ENCODE measurements around the gene PLA2G2E. TPM values are rescaled to one million over a fixed set of nuclear protein-coding genes. Genes with fewer than 3 reads are reported as not detected.

Gene PLA2G2E
- total RNA-seq, 1 experiment from 2014 or later: 0.41 TPM

DNA sequence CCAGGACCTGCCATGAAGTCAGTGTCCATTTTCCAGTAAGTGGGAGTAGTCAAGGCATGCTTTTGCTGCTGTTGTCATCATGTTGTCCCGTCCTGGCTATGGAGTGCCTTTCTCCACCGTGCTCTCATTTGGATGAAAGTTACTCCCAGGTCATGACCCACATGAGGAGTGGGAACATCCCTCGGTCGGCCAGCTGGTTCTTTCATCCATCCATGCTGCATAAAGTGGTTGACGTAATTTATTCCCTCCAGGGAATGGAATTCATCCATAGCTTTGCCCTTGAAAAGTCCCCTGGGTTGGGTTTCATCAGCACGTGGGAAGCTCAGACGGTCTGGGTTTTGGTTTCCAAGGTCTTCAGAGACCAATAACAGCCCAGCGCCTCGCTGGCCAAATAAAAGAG, 44.4 kb upstream of the PLA2G2E start:
- ChIA-PET POLR2A (no interaction called here), CTCF (no interaction called here)
- Mint-ChIP-seq H3K9me3 (ENCODE audit: unreplicated experiment) (peaks cover 44% of the 10 kb centered on the region), H3K27me3 (ENCODE audit: insufficient read depth, unreplicated experiment) (no peaks in the 10 kb centered on the region), H3K4me1 (ENCODE audit: low read depth, unreplicated experiment) (no peaks in the 10 kb centered on the region), H3K36me3 (ENCODE audit: insufficient read depth, unreplicated experiment) (peaks cover 4% of the 10 kb centered on the region), H3K27ac (ENCODE audit: unreplicated experiment) (no peak overlapping the region), H3K4me3 (ENCODE audit: unreplicated experiment) (no peak overlapping the region)
- DNase-seq: no peak
- H3K36me3 ChIP-seq (ENCODE audit: control insufficient read depth, insufficient read depth, low read length): no peaks in the 10 kb centered on the region
- BruUV-seq (replicated peaks): no TSS peak
- H3K27me3 ChIP-seq (replicated peaks; ENCODE audit: control insufficient read depth, insufficient read depth, low read length): no peaks in the 10 kb centered on the region
- no peaks in the 10 kb centered on the region; the same call in 1 of the 2 replicates for H3K9me3 ChIP-seq
- TF ChIP-seq, protein P1, sequence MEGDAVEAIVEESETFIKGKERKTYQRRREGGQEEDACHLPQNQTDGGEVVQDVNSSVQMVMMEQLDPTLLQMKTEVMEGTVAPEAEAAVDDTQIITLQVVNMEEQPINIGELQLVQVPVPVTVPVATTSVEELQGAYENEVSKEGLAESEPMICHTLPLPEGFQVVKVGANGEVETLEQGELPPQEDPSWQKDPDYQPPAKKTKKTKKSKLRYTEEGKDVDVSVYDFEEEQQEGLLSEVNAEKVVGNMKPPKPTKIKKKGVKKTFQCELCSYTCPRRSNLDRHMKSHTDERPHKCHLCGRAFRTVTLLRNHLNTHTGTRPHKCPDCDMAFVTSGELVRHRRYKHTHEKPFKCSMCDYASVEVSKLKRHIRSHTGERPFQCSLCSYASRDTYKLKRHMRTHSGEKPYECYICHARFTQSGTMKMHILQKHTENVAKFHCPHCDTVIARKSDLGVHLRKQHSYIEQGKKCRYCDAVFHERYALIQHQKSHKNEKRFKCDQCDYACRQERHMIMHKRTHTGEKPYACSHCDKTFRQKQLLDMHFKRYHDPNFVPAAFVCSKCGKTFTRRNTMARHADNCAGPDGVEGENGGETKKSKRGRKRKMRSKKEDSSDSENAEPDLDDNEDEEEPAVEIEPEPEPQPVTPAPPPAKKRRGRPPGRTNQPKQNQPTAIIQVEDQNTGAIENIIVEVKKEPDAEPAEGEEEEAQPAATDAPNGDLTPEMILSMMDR (IDR thresholded peaks at IDR 0.05; ENCODE audit: insufficient read depth in 1 of 2, low read depth in 1 of 2, low read length in 1 of 2, severe bottlenecking in 1 of 2, unreplicated experiment in 1 of 2): no peak
- no peaks in the 10 kb centered on the region for H3K4me1 ChIP-seq
- intact Hi-C loops (cut with micrococcal nuclease; ENCODE audit: unreplicated experiment): no loop called here
- H3K4me3 ChIP-seq (ENCODE audit: low read depth, low read length): no peak overlapping the region

DNA sequence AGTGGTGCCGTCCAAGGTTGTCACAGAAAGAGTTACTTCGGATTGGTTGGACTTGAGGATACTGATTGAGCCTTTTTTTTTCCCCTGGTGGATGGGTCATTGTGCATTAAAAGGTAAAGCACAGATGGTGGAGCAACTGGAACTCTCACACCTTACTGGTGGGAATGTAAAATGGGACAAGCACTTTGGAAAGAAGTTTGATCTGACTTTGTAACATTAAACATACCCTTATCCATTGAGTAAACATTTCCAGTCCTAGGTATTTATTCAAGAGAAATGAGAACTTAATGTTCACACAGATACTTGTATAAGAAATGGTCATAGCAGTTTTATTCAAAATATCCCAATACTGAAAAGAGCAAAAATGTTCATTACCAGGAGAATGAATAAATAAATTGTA, 41.1 kb upstream of the PLA2G2E start:
- CTCF ChIA-PET: no interaction called here

DNA sequence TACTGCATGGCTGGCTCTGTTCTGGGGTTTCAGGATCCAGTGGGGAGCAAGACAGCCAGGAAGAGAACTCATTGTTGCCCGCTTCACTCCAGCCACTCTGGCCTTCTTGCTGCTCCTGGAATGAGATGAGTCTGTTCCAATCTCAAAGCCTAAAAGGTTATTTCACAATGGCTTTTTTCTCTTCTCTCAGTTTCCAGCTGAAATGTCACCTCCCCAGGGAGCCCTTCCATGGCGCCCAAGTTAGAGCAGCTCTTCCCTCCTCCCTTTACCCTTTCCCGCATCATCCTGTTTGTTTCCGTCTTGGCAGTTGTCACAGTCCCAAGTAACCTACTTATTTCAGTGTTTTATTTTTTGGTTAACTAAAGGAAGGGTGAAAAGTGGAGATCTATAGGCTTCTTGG, 40.2 kb upstream of the PLA2G2E start:
- H3K4me1 ChIP-seq: no peaks in the 10 kb centered on the region
- H3K4me1 Mint-ChIP-seq (ENCODE audit: low read depth, unreplicated experiment): no peaks in the 10 kb centered on the region
- no peak overlapping the region for H3K4me3 ChIP-seq (ENCODE audit: low read depth, low read length)
- no peaks in the 10 kb centered on the region for H3K27me3 ChIP-seq (replicated peaks; ENCODE audit: control insufficient read depth, insufficient read depth, low read length)
- CTCF ChIA-PET: no interaction called here
- no TSS peak for BruUV-seq (replicated peaks)
- no peak overlapping the region for H3K4me3 Mint-ChIP-seq (ENCODE audit: unreplicated experiment)
- no peaks in the 10 kb centered on the region for H3K36me3 ChIP-seq (ENCODE audit: control insufficient read depth, insufficient read depth, low read length)
- intact Hi-C loops (cut with micrococcal nuclease; ENCODE audit: unreplicated experiment): no loop called here
- DNase-seq: no peak
- TF ChIP-seq, protein P1 (IDR thresholded peaks at IDR 0.05; ENCODE audit: insufficient read depth in 1 of 2, low read depth in 1 of 2, low read length in 1 of 2, severe bottlenecking in 1 of 2, unreplicated experiment in 1 of 2): no peak
- H3K36me3 Mint-ChIP-seq (ENCODE audit: insufficient read depth, unreplicated experiment): peaks cover 4% of the 10 kb centered on the region
- POLR2A ChIA-PET: no interaction called here
- no peak overlapping the region for H3K27ac Mint-ChIP-seq (ENCODE audit: unreplicated experiment)
- no peaks in the 10 kb centered on the region for H3K27me3 Mint-ChIP-seq (ENCODE audit: insufficient read depth, unreplicated experiment)
- H3K9me3 ChIP-seq: no peaks in the 10 kb centered on the region
- H3K9me3 Mint-ChIP-seq (ENCODE audit: unreplicated experiment): peaks cover 23% of the 10 kb centered on the region

More for the DNA sequence above, 41.1 kb upstream of the PLA2G2E start:
- Histone ChIP-seq H3K4me3 (ENCODE audit: low read depth, low read length) (no peak overlapping the region), H3K27me3 (replicated peaks; ENCODE audit: control insufficient read depth, insufficient read depth, low read length) (no peaks in the 10 kb centered on the region), H3K4me1 (no peaks in the 10 kb centered on the region), H3K36me3 (ENCODE audit: control insufficient read depth, insufficient read depth, low read length) (no peaks in the 10 kb centered on the region), H3K9me3 (no peaks in the 10 kb centered on the region)
- H3K27me3 Mint-ChIP-seq (ENCODE audit: insufficient read depth, unreplicated experiment): no peaks in the 10 kb centered on the region
- peaks cover 4% of the 10 kb centered on the region for H3K36me3 Mint-ChIP-seq (ENCODE audit: insufficient read depth, unreplicated experiment)
- no peaks in the 10 kb centered on the region for H3K4me1 Mint-ChIP-seq (ENCODE audit: low read depth, unreplicated experiment)
- H3K27ac Mint-ChIP-seq (ENCODE audit: unreplicated experiment): no peak overlapping the region
- intact Hi-C loops (cut with micrococcal nuclease; ENCODE audit: unreplicated experiment): no loop called here
- H3K9me3 Mint-ChIP-seq (ENCODE audit: unreplicated experiment): peaks cover 23% of the 10 kb centered on the region
- TF ChIP-seq, protein P1 (IDR thresholded peaks at IDR 0.05; ENCODE audit: insufficient read depth in 1 of 2, low read depth in 1 of 2, low read length in 1 of 2, severe bottlenecking in 1 of 2, unreplicated experiment in 1 of 2): no peak
- no peak overlapping the region for H3K4me3 Mint-ChIP-seq (ENCODE audit: unreplicated experiment)
- no TSS peak for BruUV-seq (replicated peaks)
- POLR2A ChIA-PET: no interaction called here
- DNase-seq: no peak
